Measurements from ENCODE around the gene ZDHHC7.

- no peak for TF ChIP-seq CTCF (IDR thresholded peaks at IDR 0.05; ENCODE audit: control extremely low read depth in 1 of 3, insufficient read depth in 1 of 3, low read depth in 1 of 3, low read length in 3 of 3)
- no peak for TF ChIP-seq GABPA (IDR thresholded peaks at IDR 0.05; ENCODE audit: borderline replicate concordance, insufficient read depth, low read length)
Observed at GRCh38 chr16:85007496-85008214, 3.7 kb downstream of the ZDHHC7 start.

Data from H1 (cell line).